Liver (tissue), 3 donors: Measurements from ENCODE around the gene C9orf50.

Experiments
- EGR1 ChIP-seq, 2 donors: IDR thresholded peaks; 2 replicates each; pipeline ENCODE4 v1.6.1; 2016 to 2018; ENCODE audit warnings: antibody characterized with exemption in 2 of 2, low read depth in 2 of 2
- GABPA ChIP-seq, 2 donors: IDR thresholded peaks in 1 of 2; conservative IDR thresholded peaks in 1 of 2; 2 replicates each; pipeline ENCODE4 v1.6.1; 2016; ENCODE audit warnings: antibody characterized with exemption in 2 of 2, mild to moderate bottlenecking in 1 of 2, moderate library complexity in 1 of 2
- HNF4G ChIP-seq: IDR thresholded peaks from 2 replicates; pipeline ENCODE4 v1.6.1; 2016; ENCODE audit warnings: antibody characterized with exemption
- JUND ChIP-seq, 2 donors: IDR thresholded peaks; 2 replicates each; pipeline ENCODE4 v1.6.1; 2016; ENCODE audit warnings: antibody characterized with exemption in 2 of 2
- MAX ChIP-seq: IDR thresholded peaks from 2 replicates; pipeline ENCODE4 v1.6.1; 2016; ENCODE audit warnings: antibody characterized with exemption
- RAD21 ChIP-seq, 2 donors: IDR thresholded peaks; 2 replicates each; pipeline ENCODE4 v1.6.1; 2016; ENCODE audit warnings: antibody characterized with exemption in 2 of 2, mild to moderate bottlenecking in 2 of 2
- RXRA ChIP-seq, 2 donors: IDR thresholded peaks; 2 replicates each; pipeline ENCODE4 v1.6.1; 2017 to 2018; ENCODE audit warnings: antibody characterized with exemption in 2 of 2, mild to moderate bottlenecking in 1 of 2
- SP1 ChIP-seq: IDR thresholded peaks from 2 replicates; pipeline ENCODE4 v1.6.1; 2018; ENCODE audit warnings: antibody characterized with exemption, mild to moderate bottlenecking
- YY1 ChIP-seq: IDR thresholded peaks from 2 replicates; pipeline ENCODE4 v1.6.1; 2016; ENCODE audit warnings: antibody characterized with exemption, mild to moderate bottlenecking
- TF ChIP-seq, protein P1 (sequence below): fragments of 150-350 bp; IDR thresholded peaks from 2 replicates; pipeline ENCODE4 v1.5.1; 2017; ENCODE audit warnings: improper control_type of control experiment, low read depth, low read length; ENCODE audit not compliant: missing input control
- TF ChIP-seq, protein P2 (sequence below): IDR thresholded peaks from 2 replicates; pipeline ENCODE4 v1.6.1; 2016; ENCODE audit warnings: antibody characterized with exemption, mild to moderate bottlenecking
- TF ChIP-seq, protein P3 (sequence below): IDR thresholded peaks from 2 replicates; pipeline ENCODE4 v1.6.1; 2016; ENCODE audit warnings: antibody characterized with exemption
- donor health status: healthy.
- donor health status: healthy.

DNA sequence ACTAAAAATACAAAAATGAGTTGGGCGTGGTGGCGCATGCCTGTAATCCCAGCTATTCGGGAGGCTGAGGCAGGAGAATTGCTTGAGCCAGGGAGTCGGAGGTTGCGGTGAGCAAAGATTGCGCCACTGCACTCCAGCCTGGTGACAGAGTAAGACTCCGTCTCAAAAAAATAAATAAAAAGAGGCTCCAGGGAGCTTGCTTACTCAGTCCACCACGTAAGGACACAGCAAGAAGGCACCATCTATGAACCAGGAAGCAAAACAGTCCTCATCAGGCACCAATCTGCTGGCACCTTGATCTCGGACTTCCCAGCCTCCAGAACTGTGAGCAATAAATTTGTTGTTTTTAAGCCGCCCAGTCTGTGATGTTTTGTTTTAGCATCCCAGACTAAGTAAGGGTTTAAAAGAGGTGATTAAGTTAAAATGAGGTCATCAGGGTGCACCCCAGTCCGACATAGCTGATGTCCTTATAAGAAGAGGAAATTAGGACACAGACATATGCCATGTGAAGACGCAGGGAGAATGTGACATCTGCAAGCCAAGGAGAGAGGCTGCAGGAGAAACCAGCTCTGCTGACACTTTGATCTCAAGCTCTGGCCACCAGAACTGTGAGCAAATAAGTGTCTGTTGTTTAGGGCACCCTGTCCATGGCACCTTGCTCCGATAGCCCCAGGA, 45.9 kb downstream of the C9orf50 start:
- TF ChIP-seq, protein P1, sequence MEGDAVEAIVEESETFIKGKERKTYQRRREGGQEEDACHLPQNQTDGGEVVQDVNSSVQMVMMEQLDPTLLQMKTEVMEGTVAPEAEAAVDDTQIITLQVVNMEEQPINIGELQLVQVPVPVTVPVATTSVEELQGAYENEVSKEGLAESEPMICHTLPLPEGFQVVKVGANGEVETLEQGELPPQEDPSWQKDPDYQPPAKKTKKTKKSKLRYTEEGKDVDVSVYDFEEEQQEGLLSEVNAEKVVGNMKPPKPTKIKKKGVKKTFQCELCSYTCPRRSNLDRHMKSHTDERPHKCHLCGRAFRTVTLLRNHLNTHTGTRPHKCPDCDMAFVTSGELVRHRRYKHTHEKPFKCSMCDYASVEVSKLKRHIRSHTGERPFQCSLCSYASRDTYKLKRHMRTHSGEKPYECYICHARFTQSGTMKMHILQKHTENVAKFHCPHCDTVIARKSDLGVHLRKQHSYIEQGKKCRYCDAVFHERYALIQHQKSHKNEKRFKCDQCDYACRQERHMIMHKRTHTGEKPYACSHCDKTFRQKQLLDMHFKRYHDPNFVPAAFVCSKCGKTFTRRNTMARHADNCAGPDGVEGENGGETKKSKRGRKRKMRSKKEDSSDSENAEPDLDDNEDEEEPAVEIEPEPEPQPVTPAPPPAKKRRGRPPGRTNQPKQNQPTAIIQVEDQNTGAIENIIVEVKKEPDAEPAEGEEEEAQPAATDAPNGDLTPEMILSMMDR, result no peak
- TF ChIP-seq EGR1 (IDR thresholded peaks at IDR 0.05; ENCODE audit: low read depth in 2 of 2) (no peak), RAD21 (IDR thresholded peaks at IDR 0.05) (no peak), SP1 (no peak), MAX (no peak), JUND (IDR thresholded peaks at IDR 0.05) (no peak), GABPA (IDR thresholded peaks at IDR 0.05 in 1 of 2, conservative IDR thresholded peaks at IDR 0.05 in 1 of 2) (no peak), RXRA (IDR thresholded peaks at IDR 0.05) (no peak), HNF4G (no peak), YY1 (no peak)
- TF ChIP-seq, protein P2, sequence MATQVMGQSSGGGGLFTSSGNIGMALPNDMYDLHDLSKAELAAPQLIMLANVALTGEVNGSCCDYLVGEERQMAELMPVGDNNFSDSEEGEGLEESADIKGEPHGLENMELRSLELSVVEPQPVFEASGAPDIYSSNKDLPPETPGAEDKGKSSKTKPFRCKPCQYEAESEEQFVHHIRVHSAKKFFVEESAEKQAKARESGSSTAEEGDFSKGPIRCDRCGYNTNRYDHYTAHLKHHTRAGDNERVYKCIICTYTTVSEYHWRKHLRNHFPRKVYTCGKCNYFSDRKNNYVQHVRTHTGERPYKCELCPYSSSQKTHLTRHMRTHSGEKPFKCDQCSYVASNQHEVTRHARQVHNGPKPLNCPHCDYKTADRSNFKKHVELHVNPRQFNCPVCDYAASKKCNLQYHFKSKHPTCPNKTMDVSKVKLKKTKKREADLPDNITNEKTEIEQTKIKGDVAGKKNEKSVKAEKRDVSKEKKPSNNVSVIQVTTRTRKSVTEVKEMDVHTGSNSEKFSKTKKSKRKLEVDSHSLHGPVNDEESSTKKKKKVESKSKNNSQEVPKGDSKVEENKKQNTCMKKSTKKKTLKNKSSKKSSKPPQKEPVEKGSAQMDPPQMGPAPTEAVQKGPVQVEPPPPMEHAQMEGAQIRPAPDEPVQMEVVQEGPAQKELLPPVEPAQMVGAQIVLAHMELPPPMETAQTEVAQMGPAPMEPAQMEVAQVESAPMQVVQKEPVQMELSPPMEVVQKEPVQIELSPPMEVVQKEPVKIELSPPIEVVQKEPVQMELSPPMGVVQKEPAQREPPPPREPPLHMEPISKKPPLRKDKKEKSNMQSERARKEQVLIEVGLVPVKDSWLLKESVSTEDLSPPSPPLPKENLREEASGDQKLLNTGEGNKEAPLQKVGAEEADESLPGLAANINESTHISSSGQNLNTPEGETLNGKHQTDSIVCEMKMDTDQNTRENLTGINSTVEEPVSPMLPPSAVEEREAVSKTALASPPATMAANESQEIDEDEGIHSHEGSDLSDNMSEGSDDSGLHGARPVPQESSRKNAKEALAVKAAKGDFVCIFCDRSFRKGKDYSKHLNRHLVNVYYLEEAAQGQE, result no peak
- TF ChIP-seq, protein P3, sequence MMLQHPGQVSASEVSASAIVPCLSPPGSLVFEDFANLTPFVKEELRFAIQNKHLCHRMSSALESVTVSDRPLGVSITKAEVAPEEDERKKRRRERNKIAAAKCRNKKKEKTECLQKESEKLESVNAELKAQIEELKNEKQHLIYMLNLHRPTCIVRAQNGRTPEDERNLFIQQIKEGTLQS, result no peak
